H1 (cell line): Measurements from ENCODE around the gene SNX25. TPM values are rescaled to one million over a fixed set of nuclear protein-coding genes. Genes with fewer than 3 reads are reported as not detected.

Source experiments
- BRCA1 ChIP-seq: IDR thresholded peaks from 2 replicates; pipeline ENCODE4 v1.6.1; 2012; ENCODE audit warnings: low read depth, low read length, improper control_type of control experiment
- CBX8 ChIP-seq: fragments of 300-800, 300-1000 bp; sonication (generic); IDR thresholded peaks from 2 replicates; pipeline ENCODE4 v1.7.1; 2016; ENCODE audit warnings: low read depth, low read length, borderline replicate concordance
- CEBPB ChIP-seq: IDR thresholded peaks from 2 replicates; pipeline ENCODE4 v1.6.1; 2012; ENCODE audit warnings: low read depth, low read length
- CTBP2 ChIP-seq: IDR thresholded peaks from 2 replicates; pipeline ENCODE4 v1.7.0; 2011; ENCODE audit warnings: borderline replicate concordance, mild to moderate bottlenecking, moderate library complexity, mixed read lengths, low read length; ENCODE audit not compliant: insufficient read depth, insufficient read length
- E2F6 ChIP-seq: IDR thresholded peaks from 2 replicates; pipeline ENCODE4 v1.6.1; 2012; ENCODE audit warnings: inconsistent platforms
- EGR1 ChIP-seq: IDR thresholded peaks from 2 replicates; pipeline ENCODE4 v1.6.1; 2011; ENCODE audit warnings: low read depth, low read length, borderline replicate concordance
- EP300 ChIP-seq, 2 experiments: IDR thresholded peaks; 1 replicate in 1 of 2; 2 replicates in 1 of 2; pipeline ENCODE4 v1.6.1; 2011 to 2012; ENCODE audit warnings: low read depth in 2 of 2, low read length in 2 of 2, mild to moderate bottlenecking in 2 of 2, borderline replicate concordance in 1 of 2, inconsistent platforms in 1 of 2, moderate library complexity in 1 of 2
- EZH2 ChIP-seq: fragments of 200-600 bp; sonication (generic); IDR thresholded peaks from 2 replicates; pipeline ENCODE4 v1.7.1; 2012; ENCODE audit warnings: low read depth, mild to moderate bottlenecking, moderate library complexity, low read length, inconsistent platforms; ENCODE audit not compliant: severe bottlenecking
- GABPA ChIP-seq: IDR thresholded peaks from 2 replicates; pipeline ENCODE4 v1.6.1; 2011; ENCODE audit warnings: mild to moderate bottlenecking, low read length, moderate library complexity, borderline replicate concordance; ENCODE audit not compliant: insufficient read depth
- HDAC6 ChIP-seq: IDR thresholded peaks from one replicate; pipeline ENCODE4 v1.7.1; 2012; ENCODE audit warnings: low read depth, mild to moderate bottlenecking, inconsistent platforms, low read length, moderate library complexity
- JUN ChIP-seq: IDR thresholded peaks from 2 replicates; pipeline ENCODE4 v1.6.1; 2011; ENCODE audit warnings: low read depth, mild to moderate bottlenecking, improper control_type of control experiment, low read length
- JUND ChIP-seq: IDR thresholded peaks from 2 replicates; pipeline ENCODE4 v1.6.1; 2011; ENCODE audit warnings: mild to moderate bottlenecking, improper control_type of control experiment, low read length
- KDM5A ChIP-seq: fragments of 200-600 bp; IDR thresholded peaks from 2 replicates; pipeline ENCODE4 v1.7.1; 2012; ENCODE audit warnings: mild to moderate bottlenecking, low read length, inconsistent platforms, mixed read lengths
- NANOG ChIP-seq: IDR thresholded peaks from 2 replicates; pipeline ENCODE4 v1.6.1; 2011; ENCODE audit warnings: low read length, low read depth, mild to moderate bottlenecking, inconsistent platforms; ENCODE audit not compliant: insufficient read depth, poor library complexity, severe bottlenecking
- NRF1 ChIP-seq: IDR thresholded peaks from 2 replicates; pipeline ENCODE4 v1.6.1; 2011; ENCODE audit warnings: mild to moderate bottlenecking, low read depth, low read length, improper control_type of control experiment
- POU5F1 ChIP-seq: IDR thresholded peaks from 2 replicates; pipeline ENCODE4 v1.6.1; 2011; ENCODE audit warnings: low read depth, mild to moderate bottlenecking, low read length, moderate library complexity
- RBBP5 ChIP-seq: IDR thresholded peaks from 2 replicates; pipeline ENCODE4 v1.7.1; 2012; ENCODE audit warnings: low read depth, mild to moderate bottlenecking, inconsistent platforms, low read length, moderate library complexity, borderline replicate concordance
- RFX5 ChIP-seq: IDR thresholded peaks from 2 replicates; pipeline ENCODE4 v1.6.1; 2011; ENCODE audit warnings: low read depth, low read length, improper control_type of control experiment, borderline replicate concordance
- RNF2 ChIP-seq: fragments of 200-900, 300-1000 bp; sonication (generic); IDR thresholded peaks from 2 replicates; pipeline ENCODE4 v1.7.1; 2016; ENCODE audit warnings: borderline replicate concordance, low read depth, mild to moderate bottlenecking, antibody characterized with exemption, low read length; ENCODE audit not compliant: poor library complexity, severe bottlenecking; ENCODE audit errors: missing control alignments
- SP1 ChIP-seq: IDR thresholded peaks from 2 replicates; pipeline ENCODE4 v1.6.1; 2011; ENCODE audit warnings: low read depth, low read length
- TAF1 ChIP-seq: IDR thresholded peaks from 2 replicates; pipeline ENCODE4 v1.6.1; 2011; ENCODE audit warnings: mild to moderate bottlenecking, low read depth, low read length
- TAF7 ChIP-seq: optimal IDR thresholded peaks from 2 replicates; pipeline ENCODE3; 2011; ENCODE audit warnings: low read depth, mild to moderate bottlenecking, inconsistent platforms, low read length, moderate library complexity, borderline replicate concordance
- TCF12 ChIP-seq: IDR thresholded peaks from 2 replicates; pipeline ENCODE4 v1.6.1; 2011; ENCODE audit warnings: low read depth, mild to moderate bottlenecking, low read length
- polyA plus RNA-seq, 7 experiments: library from polyadenylated mRNA; depleted of rRNA in 3 of 7; stranded (reverse) in 5 of 7; unstranded in 2 of 7; fragments of >200 nt in 5 of 7; fragments of 200-250 nt in 2 of 7; gene quantifications; 1 replicate in 5 of 7; 2 replicates in 1 of 7; 4 replicates in 1 of 7; pipeline versions ENCODE4 v1.2.1 to v1.2.3, GENCODE V29; 2011 to 2013; ENCODE audit warnings: missing spikeins in 2 of 7, mixed read lengths in 2 of 7
- total RNA-seq: library from RNA; stranded (reverse); fragmentation: NEBNext Ultra II Directional; extraction: Animal tissue kit (Norgen Biotek cat#: 25700); gene quantifications from 2 replicates; pipeline ENCODE4 v1.2.1, GENCODE V29; 2021

The SNX25 gene
- total and polyA plus RNA-seq, 2 of the 8 experiments (the other 6 are each of a cell fraction or from before 2014, with no cell fraction given): 5.4 to 19.9 TPM

- TF ChIP-seq RNF2: peak; percentile 61
- peak; percentile 28 for TF ChIP-seq EGR1
- no peak for TF ChIP-seq CBX8
- TF ChIP-seq CEBPB: no peak
- no peak for TF ChIP-seq TAF7
- no peak for TF ChIP-seq TCF12
- no peak for TF ChIP-seq JUN
- TF ChIP-seq BRCA1: no peak
- peak; percentile 91; the same call in 1 of the 2 replicates for TF ChIP-seq RBBP5
- TF ChIP-seq RFX5: no peak
- TF ChIP-seq TAF1: no peak
- TF ChIP-seq E2F6: peak; percentile 99
- TF ChIP-seq NRF1: peak; percentile 71
- TF ChIP-seq HDAC6: no peak
- TF ChIP-seq NANOG: no peak
- TF ChIP-seq JUND: no peak
- no peak for TF ChIP-seq POU5F1
- peak; percentile 59 for TF ChIP-seq CTBP2
- TF ChIP-seq GABPA: no peak
- no peak for TF ChIP-seq EZH2
- 0 out of 2 replicates have a peak, but pooled peaks have one; percentile 12 for TF ChIP-seq SP1
- TF ChIP-seq KDM5A: no peak
- peak; percentile 6 to 20; a peak in 2 of 3 replicates for TF ChIP-seq EP300 (IDR thresholded peaks at IDR 0.05; ENCODE audit: borderline replicate concordance in 1 of 2, low read depth in 2 of 2, low read length in 2 of 2)
Observed at GRCh38 chr4:185395956-185396723, 186.7 kb downstream of the SNX25 start (continued).
